ENCODE data around the gene DKK1. TPM values are rescaled to one million over a fixed set of nuclear protein-coding genes. Genes with fewer than 3 reads are reported as not detected.

DKK1 gene
- total and polyA plus RNA-seq, 2 of the 4 experiments (the other 2 are of a cell fraction) = 97.6 to 116 TPM

- in situ Hi-C loops (cut with MboI; ENCODE audit: low sequenced_read_pairs) = no loop called here
- Histone ChIP-seq H2AK9ac (replicated peaks; ENCODE audit: low read depth, low read length, poor library complexity) (no peak overlapping the region), H4K5ac (ENCODE audit: low read depth, low read length) (no peak overlapping the region), H3K9ac (ENCODE audit: low read depth, low read length) (no peak overlapping the region), H3K4me2 (ENCODE audit: low read depth, low read length) (no peak overlapping the region), H3K4me1 (ENCODE audit: control insufficient read depth, insufficient read depth, low read length) (0 out of 2 replicates have a peak, but pooled peaks cover 2% of the 10 kb centered on the region), H2BK20ac (ENCODE audit: low read depth, low read length) (no peak overlapping the region), H3K79me1 (ENCODE audit: low read depth in 1 of 2, low read length in 2 of 2) (no peaks in the 10 kb centered on the region), H3K4me3 (ENCODE audit: insufficient read depth, low read depth, low read length) (no peak overlapping the region), H4K8ac (ENCODE audit: low read depth in 2 of 2, low read length in 2 of 2) (no peak overlapping the region), H2BK120ac (ENCODE audit: low read depth, low read length) (no peak overlapping the region), H3K23ac (ENCODE audit: low read depth, low read length) (no peak overlapping the region), H2BK5ac (ENCODE audit: low read depth, low read length, poor library complexity, severe bottlenecking) (no peak overlapping the region), H2AFZ (replicated peaks; ENCODE audit: low read length, poor library complexity) (no peak overlapping the region), H3K27ac (ENCODE audit: insufficient read depth, low read length) (no peak overlapping the region), H3K9me3 (ENCODE audit: control insufficient read depth, insufficient read depth, low read length) (no peaks in the 10 kb centered on the region), H2AK5ac (ENCODE audit: low read depth, low read length) (no peak overlapping the region), H3K14ac (replicated peaks; ENCODE audit: low read depth, low read length) (no peak overlapping the region), H3K36me3 (ENCODE audit: control insufficient read depth, insufficient read depth, low read length) (no peaks in the 10 kb centered on the region), H2BK15ac (ENCODE audit: low read depth, low read length) (no peak overlapping the region), H3K56ac (ENCODE audit: extremely low read depth, insufficient read depth, low read length) (no peak overlapping the region), H3K27me3 (ENCODE audit: control insufficient read depth, insufficient read depth, low read length) (no peaks in the 10 kb centered on the region), H3K9me1 (ENCODE audit: insufficient read depth, low read length) (no peaks in the 10 kb centered on the region), H4K20me1 (ENCODE audit: insufficient read depth, low read length) (no peaks in the 10 kb centered on the region), H4K91ac (ENCODE audit: insufficient read depth, low read depth, low read length) (no peak overlapping the region), H3K18ac (ENCODE audit: low read depth, low read length) (no peak overlapping the region), H3K4ac (ENCODE audit: low read depth, low read length) (no peak overlapping the region)
- DNase-seq = no peak
- no peak for ATAC-seq (ENCODE audit: low read depth)
- WGBS, 2 experiments (ENCODE audit: extremely low coverage in 2 of 2, insufficient read length in 1 of 2) = no CpG with 5 or more reads among the region's 2 CpGs
- intact Hi-C loops (cut with micrococcal nuclease) = no loop called here
- BruUV-seq (replicated peaks) = no TSS peak
- ChIA-PET CTCF (no interaction called here), POLR2A (ENCODE audit: unreplicated experiment) (no interaction called here)
- TF ChIP-seq MAFK (IDR thresholded peaks at IDR 0.05; ENCODE audit: low read depth, low read length) (no peak), POLR2A (IDR thresholded peaks at IDR 0.05; ENCODE audit: low read depth, low read length) (no peak), RCOR1 (IDR thresholded peaks at IDR 0.05; ENCODE audit: insufficient replicate concordance, low read length) (no peak), BHLHE40 (IDR thresholded peaks at IDR 0.05; ENCODE audit: low read depth, low read length) (no peak), MAZ (IDR thresholded peaks at IDR 0.05; ENCODE audit: borderline replicate concordance, low read depth, low read length) (no peak), RAD21 (IDR thresholded peaks at IDR 0.05; ENCODE audit: low read length) (no peak), SMC3 (IDR thresholded peaks at IDR 0.05; ENCODE audit: low read depth, low read length) (no peak), MXI1 (IDR thresholded peaks at IDR 0.05; ENCODE audit: borderline replicate concordance, low read depth, low read length) (no peak), NFE2L2 (IDR thresholded peaks at IDR 0.05; ENCODE audit: low read depth, low read length) (no peak), CEBPB (IDR thresholded peaks at IDR 0.05; ENCODE audit: low read depth, low read length) (no peak), FOS (IDR thresholded peaks at IDR 0.05; ENCODE audit: low read depth, low read length) (no peak), CHD1 (IDR thresholded peaks at IDR 0.05; ENCODE audit: low read depth, low read length) (no peak), RFX5 (IDR thresholded peaks at IDR 0.05; ENCODE audit: low read depth, low read length) (no peak)
- TF ChIP-seq, protein P1, sequence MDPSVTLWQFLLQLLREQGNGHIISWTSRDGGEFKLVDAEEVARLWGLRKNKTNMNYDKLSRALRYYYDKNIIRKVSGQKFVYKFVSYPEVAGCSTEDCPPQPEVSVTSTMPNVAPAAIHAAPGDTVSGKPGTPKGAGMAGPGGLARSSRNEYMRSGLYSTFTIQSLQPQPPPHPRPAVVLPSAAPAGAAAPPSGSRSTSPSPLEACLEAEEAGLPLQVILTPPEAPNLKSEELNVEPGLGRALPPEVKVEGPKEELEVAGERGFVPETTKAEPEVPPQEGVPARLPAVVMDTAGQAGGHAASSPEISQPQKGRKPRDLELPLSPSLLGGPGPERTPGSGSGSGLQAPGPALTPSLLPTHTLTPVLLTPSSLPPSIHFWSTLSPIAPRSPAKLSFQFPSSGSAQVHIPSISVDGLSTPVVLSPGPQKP (IDR thresholded peaks at IDR 0.05; ENCODE audit: borderline replicate concordance, low read depth, low read length) = no peak
- TF ChIP-seq, protein P2, sequence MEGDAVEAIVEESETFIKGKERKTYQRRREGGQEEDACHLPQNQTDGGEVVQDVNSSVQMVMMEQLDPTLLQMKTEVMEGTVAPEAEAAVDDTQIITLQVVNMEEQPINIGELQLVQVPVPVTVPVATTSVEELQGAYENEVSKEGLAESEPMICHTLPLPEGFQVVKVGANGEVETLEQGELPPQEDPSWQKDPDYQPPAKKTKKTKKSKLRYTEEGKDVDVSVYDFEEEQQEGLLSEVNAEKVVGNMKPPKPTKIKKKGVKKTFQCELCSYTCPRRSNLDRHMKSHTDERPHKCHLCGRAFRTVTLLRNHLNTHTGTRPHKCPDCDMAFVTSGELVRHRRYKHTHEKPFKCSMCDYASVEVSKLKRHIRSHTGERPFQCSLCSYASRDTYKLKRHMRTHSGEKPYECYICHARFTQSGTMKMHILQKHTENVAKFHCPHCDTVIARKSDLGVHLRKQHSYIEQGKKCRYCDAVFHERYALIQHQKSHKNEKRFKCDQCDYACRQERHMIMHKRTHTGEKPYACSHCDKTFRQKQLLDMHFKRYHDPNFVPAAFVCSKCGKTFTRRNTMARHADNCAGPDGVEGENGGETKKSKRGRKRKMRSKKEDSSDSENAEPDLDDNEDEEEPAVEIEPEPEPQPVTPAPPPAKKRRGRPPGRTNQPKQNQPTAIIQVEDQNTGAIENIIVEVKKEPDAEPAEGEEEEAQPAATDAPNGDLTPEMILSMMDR (conservative IDR thresholded peaks at IDR 0.05; ENCODE audit: low read depth, low read length) = no peak
- TF ChIP-seq, protein P3, sequence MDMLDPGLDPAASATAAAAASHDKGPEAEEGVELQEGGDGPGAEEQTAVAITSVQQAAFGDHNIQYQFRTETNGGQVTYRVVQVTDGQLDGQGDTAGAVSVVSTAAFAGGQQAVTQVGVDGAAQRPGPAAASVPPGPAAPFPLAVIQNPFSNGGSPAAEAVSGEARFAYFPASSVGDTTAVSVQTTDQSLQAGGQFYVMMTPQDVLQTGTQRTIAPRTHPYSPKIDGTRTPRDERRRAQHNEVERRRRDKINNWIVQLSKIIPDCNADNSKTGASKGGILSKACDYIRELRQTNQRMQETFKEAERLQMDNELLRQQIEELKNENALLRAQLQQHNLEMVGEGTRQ (IDR thresholded peaks at IDR 0.05; ENCODE audit: low read depth, low read length) = no peak
- dilution Hi-C loops (cut with HindIII; ENCODE audit: low sequenced_read_pairs, unreplicated experiment) = no loop called here
These were observed 29.6 kb upstream of the DKK1 start for GRCh38 chr10:52284416-52285013.

Measured in IMR-90 (cell line).